WTC11 (cell line): ENCODE data around the gene RAI1. TPM values are rescaled to one million over a fixed set of nuclear protein-coding genes. Genes with fewer than 3 reads are reported as not detected.

ENCODE experiments used
- ATAC-seq: fragments of 200-7000 bp; cut with Tn5 transposase; 2 replicates; pipeline ENCODE4 v1.10.0; 2021; ENCODE audit warnings: mild to moderate bottlenecking, moderate library complexity
- CTCF ChIA-PET: fragments of 300-600 bp; sonication (Branson Sonifier 250); formaldehyde crosslinking; loops from one replicate; lab custom pipeline; 2021; ENCODE audit warnings: antibody characterized with exemption; lab: Charles Lee
- POLR2A ChIA-PET: fragments of 350-600 bp; sonication (Branson Sonifier 250); formaldehyde crosslinking; loops from one replicate; lab custom pipeline; 2021; ENCODE audit warnings: antibody characterized with exemption; lab: Charles Lee
- DNase-seq: peaks from one replicate; pipeline ENCODE4 v3.0.0; 2021; ENCODE audit warnings: low spot score
- H3K27ac Mint-ChIP-seq: 2 replicates; pipeline ENCODE4 v1.8.0; 2021; ENCODE audit warnings: mixed read lengths
- H3K27me3 Mint-ChIP-seq: 2 replicates; pipeline ENCODE4 v1.8.0; 2021; ENCODE audit warnings: low read depth, mild to moderate bottlenecking, moderate library complexity, mixed read lengths
- H3K36me3 Mint-ChIP-seq: 2 replicates; pipeline ENCODE4 v1.8.0; 2021; ENCODE audit warnings: mixed read lengths
- H3K4me1 Mint-ChIP-seq: 2 replicates; pipeline ENCODE4 v1.8.0; 2022; ENCODE audit warnings: mixed read lengths
- H3K4me3 Mint-ChIP-seq: 2 replicates; pipeline ENCODE4 v1.8.0; 2021; ENCODE audit warnings: mild to moderate bottlenecking, moderate library complexity, mixed read lengths
- H3K9me3 Mint-ChIP-seq: 2 replicates; pipeline ENCODE4 v1.8.0; 2021; ENCODE audit warnings: mixed read lengths
- CREB1 ChIP-seq: sonication (generic); formaldehyde crosslinking; IDR thresholded peaks from 2 replicates; pipeline ENCODE4 v1.8.0; 2023; ENCODE audit warnings: mild to moderate bottlenecking, missing genetic modification reagents
- GTF2I ChIP-seq: fragments of 250-450 bp; sonication (Bioruptor Pico); conservative IDR thresholded peaks from 2 replicates; pipeline ENCODE4 v1.4.0; 2021; ENCODE audit warnings: mild to moderate bottlenecking
- MYBL2 ChIP-seq: sonication (generic); formaldehyde crosslinking; IDR thresholded peaks from 2 replicates; pipeline ENCODE4 v1.8.1; 2023; ENCODE audit warnings: mild to moderate bottlenecking, moderate library complexity, missing genetic modification reagents
- NFE2L1 ChIP-seq: sonication (generic); formaldehyde crosslinking; IDR thresholded peaks from 2 replicates; pipeline ENCODE4 v1.8.1; 2023; ENCODE audit warnings: missing genetic modification reagents
- NR3C1 ChIP-seq: sonication (generic); formaldehyde crosslinking; conservative IDR thresholded peaks from 2 replicates; pipeline ENCODE4 v1.8.1; 2023; ENCODE audit warnings: low read depth, mild to moderate bottlenecking, missing genetic modification reagents
- PRRX2 ChIP-seq: fragments of 250-450 bp; sonication (Bioruptor Pico); IDR thresholded peaks from 2 replicates; pipeline ENCODE4 v1.8.0; 2021; ENCODE audit warnings: mild to moderate bottlenecking
- RELA ChIP-seq: sonication (generic); formaldehyde crosslinking; IDR thresholded peaks from 2 replicates; pipeline ENCODE4 v1.8.1; 2022; ENCODE audit warnings: missing genetic modification reagents, mild to moderate bottlenecking, borderline replicate concordance
- SMAD3 ChIP-seq: sonication (generic); formaldehyde crosslinking; IDR thresholded peaks from 2 replicates; pipeline ENCODE4 v1.8.0; 2022; ENCODE audit warnings: missing genetic modification reagents, mild to moderate bottlenecking, borderline replicate concordance
- SP1 ChIP-seq: sonication (generic); formaldehyde crosslinking; conservative IDR thresholded peaks from 2 replicates; pipeline ENCODE4 v1.8.1; 2022; ENCODE audit warnings: missing genetic modification reagents
- TEAD4 ChIP-seq: sonication (generic); formaldehyde crosslinking; IDR thresholded peaks from 2 replicates; pipeline ENCODE4 v1.8.0; 2022; ENCODE audit warnings: mild to moderate bottlenecking, missing genetic modification reagents
- TP53 ChIP-seq: sonication (generic); formaldehyde crosslinking; IDR thresholded peaks from 2 replicates; pipeline ENCODE4 v1.8.1; 2023; ENCODE audit warnings: mild to moderate bottlenecking, missing genetic modification reagents
- ZNF121 ChIP-seq: sonication (generic); formaldehyde crosslinking; IDR thresholded peaks from 2 replicates; pipeline ENCODE4 v1.8.0; 2023; ENCODE audit warnings: missing genetic modification reagents
- total RNA-seq: library from RNA; stranded (reverse); gene quantifications from 3 replicates; pipeline ENCODE4 v1.2.3, GENCODE V29; 2021
- TF ChIP-seq, protein P1 (sequence below): sonication (generic); formaldehyde crosslinking; IDR thresholded peaks from 2 replicates; pipeline ENCODE4 v1.8.1; 2022; ENCODE audit warnings: low read depth, mild to moderate bottlenecking, moderate library complexity, missing genetic modification reagents, borderline replicate concordance
- TF ChIP-seq, protein P2 (sequence below): sonication (generic); formaldehyde crosslinking; IDR thresholded peaks from 2 replicates; pipeline ENCODE4 v1.8.1; 2023; ENCODE audit warnings: mild to moderate bottlenecking, missing genetic modification reagents
- TF ChIP-seq, protein P3 (sequence below): fragments of 250-450 bp; sonication (Bioruptor Pico); IDR thresholded peaks from 2 replicates; pipeline ENCODE4 v1.9.0; 2021; ENCODE audit warnings: mild to moderate bottlenecking
- TF ChIP-seq, protein P4 (sequence below): fragments of 250-450 bp; sonication (Bioruptor Pico); IDR thresholded peaks from 2 replicates; pipeline ENCODE4 v2.1.2; 2022; ENCODE audit warnings: mild to moderate bottlenecking, moderate library complexity
- TF ChIP-seq, protein P5 (sequence below): sonication (generic); formaldehyde crosslinking; IDR thresholded peaks from 2 replicates; pipeline ENCODE4 v1.8.1; 2023; ENCODE audit warnings: mild to moderate bottlenecking, missing genetic modification reagents
- TF ChIP-seq, protein P6 (sequence below): fragments of 250-450 bp; sonication (Bioruptor Pico); IDR thresholded peaks from 2 replicates; pipeline ENCODE4 v1.9.0; 2021; ENCODE audit warnings: moderate library complexity, mild to moderate bottlenecking, inconsistent platforms, borderline replicate concordance
- TF ChIP-seq, protein P7 (sequence below): fragments of 200-600 bp; IDR thresholded peaks from 2 replicates; pipeline ENCODE4 v1.8.0; 2022; ENCODE audit warnings: antibody characterized with exemption
- TF ChIP-seq, protein P8 (sequence below): sonication (generic); formaldehyde crosslinking; IDR thresholded peaks from 2 replicates; pipeline ENCODE4 v1.8.1; 2023; ENCODE audit warnings: mild to moderate bottlenecking, missing genetic modification reagents, borderline replicate concordance

RAI1 gene
- total RNA-seq, 1 experiment from 2014 or later: 12.7 TPM

DNA sequence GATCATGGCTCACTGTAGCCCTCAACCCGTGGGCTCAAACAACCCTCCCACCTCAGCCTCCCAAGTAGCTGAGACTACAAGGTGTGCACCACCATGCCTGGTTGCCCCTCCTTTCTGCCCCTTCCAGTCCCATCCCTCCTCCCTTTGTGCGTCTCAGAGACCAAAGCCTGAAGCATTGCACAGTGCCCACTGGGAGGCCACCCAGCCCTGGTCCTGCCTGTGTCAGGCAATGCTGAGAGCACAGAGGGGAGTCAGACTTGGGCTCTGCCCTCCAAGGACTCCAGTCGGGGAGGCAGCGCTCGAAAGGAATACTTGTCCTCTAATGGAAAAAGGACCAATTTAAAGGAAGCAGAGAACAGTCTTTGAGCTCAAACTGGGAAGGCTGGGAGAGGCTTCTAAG lies 20.4 kb downstream of the RAI1 start:
- ATAC-seq (no peak), DNase-seq (no peak)
- no peaks in the 10 kb centered on the region for H3K9me3 Mint-ChIP-seq
- H3K27ac Mint-ChIP-seq: no peak overlapping the region
- H3K4me3 Mint-ChIP-seq: peak overlapping the region; percentile 35
- H3K36me3 Mint-ChIP-seq: no peaks in the 10 kb centered on the region
- peaks cover 64% of the 10 kb centered on the region for H3K4me1 Mint-ChIP-seq
- POLR2A ChIA-PET: no interaction called here
- CTCF ChIA-PET: interaction anchor here (0.8 to 2.8 kb wide), 4 partner anchors 20 to 217 kb away, joined by 3 to 18 read pairs (median 4); partner anchors contain the start of gene RAI1
- peaks cover 99% of the 10 kb centered on the region for H3K27me3 Mint-ChIP-seq
- TF ChIP-seq, protein P1, sequence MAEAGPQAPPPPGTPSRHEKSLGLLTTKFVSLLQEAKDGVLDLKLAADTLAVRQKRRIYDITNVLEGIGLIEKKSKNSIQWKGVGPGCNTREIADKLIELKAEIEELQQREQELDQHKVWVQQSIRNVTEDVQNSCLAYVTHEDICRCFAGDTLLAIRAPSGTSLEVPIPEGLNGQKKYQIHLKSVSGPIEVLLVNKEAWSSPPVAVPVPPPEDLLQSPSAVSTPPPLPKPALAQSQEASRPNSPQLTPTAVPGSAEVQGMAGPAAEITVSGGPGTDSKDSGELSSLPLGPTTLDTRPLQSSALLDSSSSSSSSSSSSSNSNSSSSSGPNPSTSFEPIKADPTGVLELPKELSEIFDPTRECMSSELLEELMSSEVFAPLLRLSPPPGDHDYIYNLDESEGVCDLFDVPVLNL: no peak
- TF ChIP-seq, protein P2, sequence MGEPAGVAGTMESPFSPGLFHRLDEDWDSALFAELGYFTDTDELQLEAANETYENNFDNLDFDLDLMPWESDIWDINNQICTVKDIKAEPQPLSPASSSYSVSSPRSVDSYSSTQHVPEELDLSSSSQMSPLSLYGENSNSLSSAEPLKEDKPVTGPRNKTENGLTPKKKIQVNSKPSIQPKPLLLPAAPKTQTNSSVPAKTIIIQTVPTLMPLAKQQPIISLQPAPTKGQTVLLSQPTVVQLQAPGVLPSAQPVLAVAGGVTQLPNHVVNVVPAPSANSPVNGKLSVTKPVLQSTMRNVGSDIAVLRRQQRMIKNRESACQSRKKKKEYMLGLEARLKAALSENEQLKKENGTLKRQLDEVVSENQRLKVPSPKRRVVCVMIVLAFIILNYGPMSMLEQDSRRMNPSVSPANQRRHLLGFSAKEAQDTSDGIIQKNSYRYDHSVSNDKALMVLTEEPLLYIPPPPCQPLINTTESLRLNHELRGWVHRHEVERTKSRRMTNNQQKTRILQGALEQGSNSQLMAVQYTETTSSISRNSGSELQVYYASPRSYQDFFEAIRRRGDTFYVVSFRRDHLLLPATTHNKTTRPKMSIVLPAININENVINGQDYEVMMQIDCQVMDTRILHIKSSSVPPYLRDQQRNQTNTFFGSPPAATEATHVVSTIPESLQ: no peak
- TF ChIP-seq RELA (CRISPR knock-in tag): no peak
- TF ChIP-seq GTF2I (CRISPR knock-in tag): no peak
- TF ChIP-seq, protein P3, sequence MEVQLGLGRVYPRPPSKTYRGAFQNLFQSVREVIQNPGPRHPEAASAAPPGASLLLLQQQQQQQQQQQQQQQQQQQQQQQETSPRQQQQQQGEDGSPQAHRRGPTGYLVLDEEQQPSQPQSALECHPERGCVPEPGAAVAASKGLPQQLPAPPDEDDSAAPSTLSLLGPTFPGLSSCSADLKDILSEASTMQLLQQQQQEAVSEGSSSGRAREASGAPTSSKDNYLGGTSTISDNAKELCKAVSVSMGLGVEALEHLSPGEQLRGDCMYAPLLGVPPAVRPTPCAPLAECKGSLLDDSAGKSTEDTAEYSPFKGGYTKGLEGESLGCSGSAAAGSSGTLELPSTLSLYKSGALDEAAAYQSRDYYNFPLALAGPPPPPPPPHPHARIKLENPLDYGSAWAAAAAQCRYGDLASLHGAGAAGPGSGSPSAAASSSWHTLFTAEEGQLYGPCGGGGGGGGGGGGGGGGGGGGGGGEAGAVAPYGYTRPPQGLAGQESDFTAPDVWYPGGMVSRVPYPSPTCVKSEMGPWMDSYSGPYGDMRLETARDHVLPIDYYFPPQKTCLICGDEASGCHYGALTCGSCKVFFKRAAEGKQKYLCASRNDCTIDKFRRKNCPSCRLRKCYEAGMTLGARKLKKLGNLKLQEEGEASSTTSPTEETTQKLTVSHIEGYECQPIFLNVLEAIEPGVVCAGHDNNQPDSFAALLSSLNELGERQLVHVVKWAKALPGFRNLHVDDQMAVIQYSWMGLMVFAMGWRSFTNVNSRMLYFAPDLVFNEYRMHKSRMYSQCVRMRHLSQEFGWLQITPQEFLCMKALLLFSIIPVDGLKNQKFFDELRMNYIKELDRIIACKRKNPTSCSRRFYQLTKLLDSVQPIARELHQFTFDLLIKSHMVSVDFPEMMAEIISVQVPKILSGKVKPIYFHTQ (CRISPR knock-in tag): no peak
- TF ChIP-seq ZNF121 (CRISPR knock-in tag): no peak
- no peak for TF ChIP-seq SMAD3
- TF ChIP-seq TP53: no peak
- TF ChIP-seq, protein P4, sequence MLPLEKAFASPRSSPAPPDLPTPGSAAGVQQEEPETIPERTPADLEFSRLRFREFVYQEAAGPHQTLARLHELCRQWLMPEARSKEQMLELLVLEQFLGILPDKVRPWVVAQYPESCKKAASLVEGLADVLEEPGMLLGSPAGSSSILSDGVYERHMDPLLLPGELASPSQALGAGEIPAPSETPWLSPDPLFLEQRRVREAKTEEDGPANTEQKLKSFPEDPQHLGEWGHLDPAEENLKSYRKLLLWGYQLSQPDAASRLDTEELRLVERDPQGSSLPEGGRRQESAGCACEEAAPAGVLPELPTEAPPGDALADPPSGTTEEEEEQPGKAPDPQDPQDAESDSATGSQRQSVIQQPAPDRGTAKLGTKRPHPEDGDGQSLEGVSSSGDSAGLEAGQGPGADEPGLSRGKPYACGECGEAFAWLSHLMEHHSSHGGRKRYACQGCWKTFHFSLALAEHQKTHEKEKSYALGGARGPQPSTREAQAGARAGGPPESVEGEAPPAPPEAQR (CRISPR knock-in tag): no peak
- no peak for TF ChIP-seq NR3C1 (CRISPR knock-in tag)

DNA sequence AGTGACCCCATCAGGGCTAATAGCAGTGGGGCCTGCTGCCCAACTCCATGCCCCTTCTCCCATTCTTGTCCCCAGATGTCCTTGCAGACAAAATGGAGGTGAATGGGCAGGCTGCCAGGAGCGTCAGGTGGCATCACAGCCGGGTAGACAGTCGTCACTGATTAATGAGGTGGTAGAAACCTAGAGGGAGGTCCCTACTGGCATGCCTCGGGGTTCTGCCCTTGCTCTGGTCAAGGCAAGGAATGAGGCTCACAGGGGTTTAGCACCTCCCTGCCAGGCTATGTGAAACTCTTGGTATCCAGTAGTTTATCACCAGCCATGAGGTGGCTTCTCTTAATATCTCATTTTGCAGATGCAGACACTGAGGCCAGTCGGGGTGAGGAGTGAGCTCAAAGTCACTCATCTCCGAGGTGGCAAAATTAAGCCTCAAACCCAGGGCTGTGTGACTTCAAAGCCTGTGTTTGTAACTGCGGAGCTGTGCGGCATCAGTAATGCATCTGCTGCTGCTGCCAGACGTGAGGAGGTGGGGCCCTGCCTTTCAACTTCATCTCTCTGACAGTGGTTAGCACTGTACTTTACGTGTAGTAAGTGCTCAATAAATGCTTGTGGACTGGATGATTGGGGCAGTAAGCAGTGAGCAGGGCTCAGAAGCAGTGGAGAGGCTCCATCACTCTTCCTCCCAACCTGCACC lies 21.3 kb downstream of the RAI1 start:
- no peak for DNase-seq
- Mint-ChIP-seq H3K27me3 (peaks cover 99% of the 10 kb centered on the region), H3K4me1 (peaks cover 55% of the 10 kb centered on the region), H3K27ac (no peak overlapping the region), H3K4me3 (no peak overlapping the region), H3K36me3 (no peaks in the 10 kb centered on the region), H3K9me3 (no peaks in the 10 kb centered on the region)
- ChIA-PET POLR2A (no interaction called here), CTCF (interaction anchor here (0.9 to 2.8 kb wide), 4 partner anchors 21 to 217 kb away, joined by 3 to 18 read pairs (median 4); partner anchors contain the start of gene RAI1)
- ATAC-seq: no peak
- TF ChIP-seq, protein P5, sequence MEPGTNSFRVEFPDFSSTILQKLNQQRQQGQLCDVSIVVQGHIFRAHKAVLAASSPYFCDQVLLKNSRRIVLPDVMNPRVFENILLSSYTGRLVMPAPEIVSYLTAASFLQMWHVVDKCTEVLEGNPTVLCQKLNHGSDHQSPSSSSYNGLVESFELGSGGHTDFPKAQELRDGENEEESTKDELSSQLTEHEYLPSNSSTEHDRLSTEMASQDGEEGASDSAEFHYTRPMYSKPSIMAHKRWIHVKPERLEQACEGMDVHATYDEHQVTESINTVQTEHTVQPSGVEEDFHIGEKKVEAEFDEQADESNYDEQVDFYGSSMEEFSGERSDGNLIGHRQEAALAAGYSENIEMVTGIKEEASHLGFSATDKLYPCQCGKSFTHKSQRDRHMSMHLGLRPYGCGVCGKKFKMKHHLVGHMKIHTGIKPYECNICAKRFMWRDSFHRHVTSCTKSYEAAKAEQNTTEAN (CRISPR knock-in tag): no peak
- TF ChIP-seq TEAD4 (CRISPR knock-in tag): no peak
- no peak for TF ChIP-seq MYBL2
- no peak for TF ChIP-seq PRRX2 (CRISPR knock-in tag)
- TF ChIP-seq, protein P6, sequence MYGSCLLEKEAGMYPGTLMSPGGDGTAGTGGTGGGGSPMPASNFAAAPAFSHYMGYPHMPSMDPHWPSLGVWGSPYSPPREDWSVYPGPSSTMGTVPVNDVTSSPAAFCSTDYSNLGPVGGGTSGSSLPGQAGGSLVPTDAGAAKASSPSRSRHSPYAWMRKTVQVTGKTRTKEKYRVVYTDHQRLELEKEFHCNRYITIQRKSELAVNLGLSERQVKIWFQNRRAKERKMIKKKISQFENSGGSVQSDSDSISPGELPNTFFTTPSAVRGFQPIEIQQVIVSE: no peak
- TF ChIP-seq, protein P7, sequence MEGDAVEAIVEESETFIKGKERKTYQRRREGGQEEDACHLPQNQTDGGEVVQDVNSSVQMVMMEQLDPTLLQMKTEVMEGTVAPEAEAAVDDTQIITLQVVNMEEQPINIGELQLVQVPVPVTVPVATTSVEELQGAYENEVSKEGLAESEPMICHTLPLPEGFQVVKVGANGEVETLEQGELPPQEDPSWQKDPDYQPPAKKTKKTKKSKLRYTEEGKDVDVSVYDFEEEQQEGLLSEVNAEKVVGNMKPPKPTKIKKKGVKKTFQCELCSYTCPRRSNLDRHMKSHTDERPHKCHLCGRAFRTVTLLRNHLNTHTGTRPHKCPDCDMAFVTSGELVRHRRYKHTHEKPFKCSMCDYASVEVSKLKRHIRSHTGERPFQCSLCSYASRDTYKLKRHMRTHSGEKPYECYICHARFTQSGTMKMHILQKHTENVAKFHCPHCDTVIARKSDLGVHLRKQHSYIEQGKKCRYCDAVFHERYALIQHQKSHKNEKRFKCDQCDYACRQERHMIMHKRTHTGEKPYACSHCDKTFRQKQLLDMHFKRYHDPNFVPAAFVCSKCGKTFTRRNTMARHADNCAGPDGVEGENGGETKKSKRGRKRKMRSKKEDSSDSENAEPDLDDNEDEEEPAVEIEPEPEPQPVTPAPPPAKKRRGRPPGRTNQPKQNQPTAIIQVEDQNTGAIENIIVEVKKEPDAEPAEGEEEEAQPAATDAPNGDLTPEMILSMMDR: no peak
- TF ChIP-seq SP1 (CRISPR knock-in tag): no peak
- TF ChIP-seq CREB1 (CRISPR knock-in tag): no peak
- TF ChIP-seq RELA (CRISPR knock-in tag): no peak
- no peak for TF ChIP-seq NFE2L1 (CRISPR knock-in tag)
- TF ChIP-seq, protein P8, sequence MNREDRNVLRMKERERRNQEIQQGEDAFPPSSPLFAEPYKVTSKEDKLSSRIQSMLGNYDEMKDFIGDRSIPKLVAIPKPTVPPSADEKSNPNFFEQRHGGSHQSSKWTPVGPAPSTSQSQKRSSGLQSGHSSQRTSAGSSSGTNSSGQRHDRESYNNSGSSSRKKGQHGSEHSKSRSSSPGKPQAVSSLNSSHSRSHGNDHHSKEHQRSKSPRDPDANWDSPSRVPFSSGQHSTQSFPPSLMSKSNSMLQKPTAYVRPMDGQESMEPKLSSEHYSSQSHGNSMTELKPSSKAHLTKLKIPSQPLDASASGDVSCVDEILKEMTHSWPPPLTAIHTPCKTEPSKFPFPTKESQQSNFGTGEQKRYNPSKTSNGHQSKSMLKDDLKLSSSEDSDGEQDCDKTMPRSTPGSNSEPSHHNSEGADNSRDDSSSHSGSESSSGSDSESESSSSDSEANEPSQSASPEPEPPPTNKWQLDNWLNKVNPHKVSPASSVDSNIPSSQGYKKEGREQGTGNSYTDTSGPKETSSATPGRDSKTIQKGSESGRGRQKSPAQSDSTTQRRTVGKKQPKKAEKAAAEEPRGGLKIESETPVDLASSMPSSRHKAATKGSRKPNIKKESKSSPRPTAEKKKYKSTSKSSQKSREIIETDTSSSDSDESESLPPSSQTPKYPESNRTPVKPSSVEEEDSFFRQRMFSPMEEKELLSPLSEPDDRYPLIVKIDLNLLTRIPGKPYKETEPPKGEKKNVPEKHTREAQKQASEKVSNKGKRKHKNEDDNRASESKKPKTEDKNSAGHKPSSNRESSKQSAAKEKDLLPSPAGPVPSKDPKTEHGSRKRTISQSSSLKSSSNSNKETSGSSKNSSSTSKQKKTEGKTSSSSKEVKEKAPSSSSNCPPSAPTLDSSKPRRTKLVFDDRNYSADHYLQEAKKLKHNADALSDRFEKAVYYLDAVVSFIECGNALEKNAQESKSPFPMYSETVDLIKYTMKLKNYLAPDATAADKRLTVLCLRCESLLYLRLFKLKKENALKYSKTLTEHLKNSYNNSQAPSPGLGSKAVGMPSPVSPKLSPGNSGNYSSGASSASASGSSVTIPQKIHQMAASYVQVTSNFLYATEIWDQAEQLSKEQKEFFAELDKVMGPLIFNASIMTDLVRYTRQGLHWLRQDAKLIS (CRISPR knock-in tag): no peak
